Measurements from ENCODE around the gene PRKAR1B. TPM values are rescaled to one million over a fixed set of nuclear protein-coding genes. Genes with fewer than 3 reads are reported as not detected.

The PRKAR1B gene
- total RNA-seq, 1 donor from 2014 or later = 14.7 TPM

- H3K36me3 Mint-ChIP-seq (ENCODE audit: low read depth, unreplicated experiment) = peaks cover 12% of the 10 kb centered on the region
- Histone ChIP-seq H3K79me2 (ENCODE audit: insufficient read depth, low read length) (no peaks in the 10 kb centered on the region), H2AFZ (ENCODE audit: low read depth, low read length) (no peak overlapping the region), H3K27ac (ENCODE audit: low read depth, low read length) (no peak overlapping the region), H3K9me3 (ENCODE audit: insufficient read depth, low read depth, low read length) (peaks cover 5% of the 10 kb centered on the region), H3K4me2 (ENCODE audit: low read length) (no peak overlapping the region), H3K27me3 (ENCODE audit: insufficient read depth, low read length) (no peaks in the 10 kb centered on the region), H3K36me3 (ENCODE audit: insufficient read depth, low read length) (no peaks in the 10 kb centered on the region), H4K20me1 (ENCODE audit: insufficient read depth, low read length) (no peaks in the 10 kb centered on the region), H3K9ac (ENCODE audit: low read length) (no peak overlapping the region), H3K4me3 (ENCODE audit: insufficient read depth, low read depth, low read length) (no peak overlapping the region), H3K4me1 (ENCODE audit: insufficient read depth, low read length) (no peaks in the 10 kb centered on the region)
- peaks cover 5% of the 10 kb centered on the region for H3K4me1 Mint-ChIP-seq (ENCODE audit: low read depth, unreplicated experiment)
- FAIRE-seq (no peak), DNase-seq (ENCODE audit: low read depth) (no peak)
- TF ChIP-seq EZH2 (IDR thresholded peaks at IDR 0.05; ENCODE audit: insufficient read depth, low read length) (no peak), CTCF (IDR thresholded peaks at IDR 0.05; ENCODE audit: insufficient read depth, low read depth, low read length) (no peak)
- H3K27ac Mint-ChIP-seq (ENCODE audit: unreplicated experiment) = no peak overlapping the region
- no peaks in the 10 kb centered on the region for H3K27me3 Mint-ChIP-seq (ENCODE audit: low read depth, unreplicated experiment)
- peaks cover 9% of the 10 kb centered on the region for H3K9me3 Mint-ChIP-seq (ENCODE audit: unreplicated experiment)
- H3K4me3 Mint-ChIP-seq (ENCODE audit: unreplicated experiment) = no peak overlapping the region
Measured at GRCh38 chr7:583410-584121, 143.5 kb downstream of the PRKAR1B start.

- Histone ChIP-seq H3K27me3 (ENCODE audit: insufficient read depth, low read length) (no peaks in the 10 kb centered on the region), H3K4me2 (ENCODE audit: low read length) (no peak overlapping the region), H3K79me2 (ENCODE audit: insufficient read depth, low read length) (no peaks in the 10 kb centered on the region), H3K27ac (ENCODE audit: low read depth, low read length) (no peak overlapping the region), H3K36me3 (ENCODE audit: insufficient read depth, low read length) (no peaks in the 10 kb centered on the region), H3K9me3 (ENCODE audit: insufficient read depth, low read depth, low read length) (no peaks in the 10 kb centered on the region), H3K9ac (ENCODE audit: low read length) (no peak overlapping the region), H3K4me1 (ENCODE audit: insufficient read depth, low read length) (no peaks in the 10 kb centered on the region), H4K20me1 (ENCODE audit: insufficient read depth, low read length) (no peaks in the 10 kb centered on the region), H2AFZ (ENCODE audit: low read depth, low read length) (no peak overlapping the region), H3K4me3 (ENCODE audit: insufficient read depth, low read depth, low read length) (no peak overlapping the region)
- peaks cover 5% of the 10 kb centered on the region for H3K4me1 Mint-ChIP-seq (ENCODE audit: low read depth, unreplicated experiment)
- peaks cover 12% of the 10 kb centered on the region for H3K36me3 Mint-ChIP-seq (ENCODE audit: low read depth, unreplicated experiment)
- DNase-seq (ENCODE audit: low read depth) = no peak
- no peak overlapping the region for H3K4me3 Mint-ChIP-seq (ENCODE audit: unreplicated experiment)
- peaks cover 8% of the 10 kb centered on the region for H3K9me3 Mint-ChIP-seq (ENCODE audit: unreplicated experiment)
- H3K27ac Mint-ChIP-seq (ENCODE audit: unreplicated experiment) = no peak overlapping the region
- TF ChIP-seq CTCF (IDR thresholded peaks at IDR 0.05; ENCODE audit: insufficient read depth, low read depth, low read length) = no peak
- TF ChIP-seq EZH2 (IDR thresholded peaks at IDR 0.05; ENCODE audit: insufficient read depth, low read length) = no peak
- no peaks in the 10 kb centered on the region for H3K27me3 Mint-ChIP-seq (ENCODE audit: low read depth, unreplicated experiment)
- FAIRE-seq = no peak
Measured at GRCh38 chr7:582931-583330, 144.2 kb downstream of the PRKAR1B start.

Measured in astrocyte (in vitro differentiated cells and primary cell).